Astrocyte of the cerebellum (primary cell): ENCODE results near the gene LEFTY2.
"Not testable (repeated sequence)": the region's sequence is repeated elsewhere in the genome, so short reads cannot be mapped to it uniquely, and the experiment has no call there.

Experiments
- DNase-seq: peaks from one replicate; pipeline ENCODE4 v3.0.0-alpha.2; 2011; ENCODE audit warnings: low read depth
- H3K4me3 ChIP-seq: 2 replicates; pipeline ENCODE4 v1.5.1; 2011; ENCODE audit warnings: mild to moderate bottlenecking, low read depth, low read length, moderate library complexity
- CTCF ChIP-seq: IDR thresholded peaks from 2 replicates; pipeline ENCODE4 v1.5.1; 2012; ENCODE audit warnings: low read length, low read depth, moderate library complexity, mild to moderate bottlenecking; ENCODE audit errors: missing control alignments
- in situ Hi-C: cut with HindIII; loops from 2 replicates; pipeline ENCODE4 v1.10.0; 2017; ENCODE audit warnings: low sequenced_read_pairs

The LEFTY2 gene

GRCh38 chr1:225888289-225888897, 52.6 kb downstream of the LEFTY2 start:
- no peak for TF ChIP-seq CTCF
- no peak for DNase-seq
- in situ Hi-C loops: no loop called here
- no peak overlapping the region for H3K4me3 ChIP-seq

DNA sequence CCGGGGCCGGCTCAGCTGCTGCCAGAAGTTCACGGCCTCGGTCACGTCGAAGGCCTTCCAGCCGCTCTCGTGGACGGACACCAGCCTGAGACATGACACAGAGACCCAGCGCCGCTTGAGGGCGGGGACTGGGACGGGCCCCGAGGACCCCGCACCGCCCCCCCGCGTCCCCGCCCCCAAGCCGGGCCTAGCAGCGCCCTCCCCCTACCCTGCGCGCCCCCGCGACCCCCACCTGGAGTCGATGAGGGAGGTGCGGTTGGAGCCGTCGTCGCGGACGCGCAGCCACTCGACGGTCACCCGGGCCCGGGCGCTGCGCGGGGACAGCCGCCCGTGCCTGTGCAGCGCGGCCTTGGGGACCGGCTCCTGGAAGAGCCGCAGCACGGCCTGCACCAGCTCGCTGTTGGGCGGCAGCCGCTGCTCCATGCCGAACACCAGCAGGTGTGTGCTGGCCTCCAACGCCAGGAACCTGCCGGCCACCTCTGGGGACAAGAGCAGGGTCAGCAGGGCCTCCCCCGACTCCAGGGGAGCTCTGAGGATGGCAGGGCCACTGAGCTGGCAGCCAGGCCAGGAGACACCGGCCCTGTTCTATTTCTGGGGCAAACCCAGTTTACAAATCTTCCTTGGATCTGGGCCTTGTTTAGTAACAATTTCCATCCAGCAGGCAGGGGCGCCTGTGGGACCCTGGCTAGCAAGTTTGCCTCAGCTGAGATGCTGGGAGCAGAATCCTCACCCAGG, 53.3 kb downstream of the LEFTY2 start:
- DNase-seq, H3K4me3 ChIP-seq, in situ Hi-C loops: not testable (repeated sequence)

DNA sequence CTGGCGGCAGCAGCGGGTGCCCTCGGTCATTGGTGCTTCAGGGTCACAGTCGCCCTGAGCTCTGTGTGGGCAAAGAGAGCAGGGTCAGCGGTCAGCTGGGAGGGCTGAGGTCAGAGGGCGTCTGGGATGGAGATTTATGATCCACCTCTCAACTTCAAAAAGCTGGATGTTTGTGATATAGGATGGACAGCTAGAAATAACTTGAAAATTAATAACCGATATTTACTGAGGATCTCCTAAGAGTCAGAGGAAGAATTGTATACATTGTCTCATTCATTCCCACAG, 54.0 kb downstream of the LEFTY2 start:
- no peak for DNase-seq
- H3K4me3 ChIP-seq: no peak overlapping the region
- in situ Hi-C loops: no loop called here
- TF ChIP-seq CTCF: no peak
